ENCODE data around the gene MACROD2. TPM values are rescaled to one million over a fixed set of nuclear protein-coding genes. Genes with fewer than 3 reads are reported as not detected.

Gene MACROD2
- total and polyA plus RNA-seq, 2 experiments from 2014 or later = 2.8 to 4.3 TPM

DNA sequence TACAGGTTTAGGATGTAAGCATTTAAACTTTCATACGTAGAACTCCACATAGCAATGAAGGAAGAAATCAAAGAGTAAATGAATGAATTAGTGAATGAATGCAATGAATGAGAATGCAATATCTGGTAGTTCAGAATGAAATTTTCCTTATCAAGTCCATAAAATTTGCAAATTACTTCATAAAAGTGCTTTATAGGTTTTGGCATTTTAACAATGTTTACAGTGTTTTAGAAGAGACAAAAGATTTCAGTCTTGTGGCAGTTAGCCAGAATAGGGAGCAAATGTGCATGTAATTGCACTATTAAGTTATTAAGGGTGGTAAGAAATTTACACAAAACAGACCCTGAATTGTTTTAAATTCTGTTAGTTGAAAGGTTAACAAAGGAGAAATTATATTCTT is 1081.5 kb downstream of the MACROD2 start:
- no peak overlapping the region for H2AFZ ChIP-seq
- Mint-ChIP-seq H3K27ac (no peak overlapping the region), H3K4me1 (peaks cover 18% of the 10 kb centered on the region), H3K9me3 (no peaks in the 10 kb centered on the region), H3K36me3 (ENCODE audit: low read depth) (no peaks in the 10 kb centered on the region), H3K27me3 (ENCODE audit: insufficient read depth, low read depth, poor library complexity) (peaks cover 2% of the 10 kb centered on the region), H3K4me3 (no peak overlapping the region)
- no peaks in the 10 kb centered on the region for H3K36me3 ChIP-seq (ENCODE audit: insufficient read depth)
- H3K27ac ChIP-seq (ENCODE audit: low read depth) = no peak overlapping the region
- peaks cover 11% of the 10 kb centered on the region; the same call in 1 of the 2 replicates for H3K4me1 ChIP-seq (ENCODE audit: insufficient read depth)
- H4K20me1 ChIP-seq (replicated peaks; ENCODE audit: insufficient read depth) = no peaks in the 10 kb centered on the region
- H3K4me3 ChIP-seq = no peak overlapping the region
- TF ChIP-seq STAT1 (IDR thresholded peaks at IDR 0.05; ENCODE audit: unreplicated experiment) (no peak), JUNB (IDR thresholded peaks at IDR 0.05; ENCODE audit: unreplicated experiment) (no peak), ZNF114 (CRISPR knock-in tag; IDR thresholded peaks at IDR 0.05) (no peak), ZNF331 (CRISPR knock-in tag; IDR thresholded peaks at IDR 0.05; ENCODE audit: low read depth) (no peak), EZH2phosphoT487 (IDR thresholded peaks at IDR 0.05; ENCODE audit: unreplicated experiment) (no peak), POLR2AphosphoS5 (IDR thresholded peaks at IDR 0.05; ENCODE audit: low read depth) (no peak), NANOG (IDR thresholded peaks at IDR 0.05; ENCODE audit: borderline replicate concordance) (no peak), CREB1 (CRISPR knock-in tag; IDR thresholded peaks at IDR 0.05; ENCODE audit: low read depth) (no peak), EZH2 (IDR thresholded peaks at IDR 0.05; ENCODE audit: low read depth, unreplicated experiment) (no peak)
- TF ChIP-seq, protein P1, sequence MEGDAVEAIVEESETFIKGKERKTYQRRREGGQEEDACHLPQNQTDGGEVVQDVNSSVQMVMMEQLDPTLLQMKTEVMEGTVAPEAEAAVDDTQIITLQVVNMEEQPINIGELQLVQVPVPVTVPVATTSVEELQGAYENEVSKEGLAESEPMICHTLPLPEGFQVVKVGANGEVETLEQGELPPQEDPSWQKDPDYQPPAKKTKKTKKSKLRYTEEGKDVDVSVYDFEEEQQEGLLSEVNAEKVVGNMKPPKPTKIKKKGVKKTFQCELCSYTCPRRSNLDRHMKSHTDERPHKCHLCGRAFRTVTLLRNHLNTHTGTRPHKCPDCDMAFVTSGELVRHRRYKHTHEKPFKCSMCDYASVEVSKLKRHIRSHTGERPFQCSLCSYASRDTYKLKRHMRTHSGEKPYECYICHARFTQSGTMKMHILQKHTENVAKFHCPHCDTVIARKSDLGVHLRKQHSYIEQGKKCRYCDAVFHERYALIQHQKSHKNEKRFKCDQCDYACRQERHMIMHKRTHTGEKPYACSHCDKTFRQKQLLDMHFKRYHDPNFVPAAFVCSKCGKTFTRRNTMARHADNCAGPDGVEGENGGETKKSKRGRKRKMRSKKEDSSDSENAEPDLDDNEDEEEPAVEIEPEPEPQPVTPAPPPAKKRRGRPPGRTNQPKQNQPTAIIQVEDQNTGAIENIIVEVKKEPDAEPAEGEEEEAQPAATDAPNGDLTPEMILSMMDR (conservative IDR thresholded peaks at IDR 0.05; ENCODE audit: low read depth in 2 of 2) = no peak
- TF ChIP-seq, protein P2, sequence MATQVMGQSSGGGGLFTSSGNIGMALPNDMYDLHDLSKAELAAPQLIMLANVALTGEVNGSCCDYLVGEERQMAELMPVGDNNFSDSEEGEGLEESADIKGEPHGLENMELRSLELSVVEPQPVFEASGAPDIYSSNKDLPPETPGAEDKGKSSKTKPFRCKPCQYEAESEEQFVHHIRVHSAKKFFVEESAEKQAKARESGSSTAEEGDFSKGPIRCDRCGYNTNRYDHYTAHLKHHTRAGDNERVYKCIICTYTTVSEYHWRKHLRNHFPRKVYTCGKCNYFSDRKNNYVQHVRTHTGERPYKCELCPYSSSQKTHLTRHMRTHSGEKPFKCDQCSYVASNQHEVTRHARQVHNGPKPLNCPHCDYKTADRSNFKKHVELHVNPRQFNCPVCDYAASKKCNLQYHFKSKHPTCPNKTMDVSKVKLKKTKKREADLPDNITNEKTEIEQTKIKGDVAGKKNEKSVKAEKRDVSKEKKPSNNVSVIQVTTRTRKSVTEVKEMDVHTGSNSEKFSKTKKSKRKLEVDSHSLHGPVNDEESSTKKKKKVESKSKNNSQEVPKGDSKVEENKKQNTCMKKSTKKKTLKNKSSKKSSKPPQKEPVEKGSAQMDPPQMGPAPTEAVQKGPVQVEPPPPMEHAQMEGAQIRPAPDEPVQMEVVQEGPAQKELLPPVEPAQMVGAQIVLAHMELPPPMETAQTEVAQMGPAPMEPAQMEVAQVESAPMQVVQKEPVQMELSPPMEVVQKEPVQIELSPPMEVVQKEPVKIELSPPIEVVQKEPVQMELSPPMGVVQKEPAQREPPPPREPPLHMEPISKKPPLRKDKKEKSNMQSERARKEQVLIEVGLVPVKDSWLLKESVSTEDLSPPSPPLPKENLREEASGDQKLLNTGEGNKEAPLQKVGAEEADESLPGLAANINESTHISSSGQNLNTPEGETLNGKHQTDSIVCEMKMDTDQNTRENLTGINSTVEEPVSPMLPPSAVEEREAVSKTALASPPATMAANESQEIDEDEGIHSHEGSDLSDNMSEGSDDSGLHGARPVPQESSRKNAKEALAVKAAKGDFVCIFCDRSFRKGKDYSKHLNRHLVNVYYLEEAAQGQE (IDR thresholded peaks at IDR 0.05; ENCODE audit: unreplicated experiment) = no peak
- DNase-seq (ENCODE audit: low spot score) = no peak
- no peaks in the 10 kb centered on the region for H3K79me2 ChIP-seq (replicated peaks; ENCODE audit: insufficient read depth)
- no peak for ATAC-seq
- no peaks in the 10 kb centered on the region for H3F3A ChIP-seq (replicated peaks; ENCODE audit: low read depth)
- no peak overlapping the region for H3K4me2 ChIP-seq
- no peaks in the 10 kb centered on the region for H3K27me3 ChIP-seq (ENCODE audit: insufficient read depth)
- H3K9me2 ChIP-seq (ENCODE audit: insufficient read depth) = peaks cover 9% of the 10 kb centered on the region

DNA sequence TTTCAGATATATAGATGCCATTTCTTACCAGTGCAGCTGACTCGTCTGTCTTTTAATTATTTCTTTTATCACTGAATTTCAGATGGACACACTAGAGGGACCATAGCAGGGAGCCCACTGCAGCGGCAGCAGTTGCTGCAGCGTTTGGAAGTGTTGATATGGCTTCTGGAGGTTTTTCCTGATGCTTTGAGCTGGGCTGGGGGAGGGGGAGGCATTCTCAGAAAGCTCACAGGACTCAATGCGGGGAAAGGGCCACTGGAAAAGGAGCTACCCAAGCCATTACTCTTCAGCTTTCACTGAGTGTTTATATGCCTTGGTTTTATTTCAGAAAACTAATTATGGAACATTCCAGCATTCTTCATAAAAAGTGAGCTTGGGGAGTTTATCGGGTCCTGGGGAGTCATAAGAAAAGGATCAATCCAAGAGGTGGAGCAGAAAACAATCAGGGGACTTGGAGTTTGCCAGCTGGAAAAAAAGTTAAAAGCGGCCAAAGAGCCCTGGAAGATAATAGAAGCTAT is 1082.5 kb downstream of the MACROD2 start:
- Histone ChIP-seq H3K27ac (ENCODE audit: low read depth) (no peak overlapping the region), H3K36me3 (ENCODE audit: insufficient read depth) (no peaks in the 10 kb centered on the region), H4K20me1 (replicated peaks; ENCODE audit: insufficient read depth) (no peaks in the 10 kb centered on the region), H3K4me2 (no peak overlapping the region), H2AFZ (peak overlapping the region; percentile 77), H3K27me3 (ENCODE audit: insufficient read depth) (no peaks in the 10 kb centered on the region), H3F3A (replicated peaks; ENCODE audit: low read depth) (no peaks in the 10 kb centered on the region), H3K9me2 (ENCODE audit: insufficient read depth) (peaks cover 9% of the 10 kb centered on the region), H3K4me1 (ENCODE audit: insufficient read depth) (peaks cover 11% of the 10 kb centered on the region; the same call in 1 of the 2 replicates), H3K4me3 (no peak overlapping the region), H3K79me2 (replicated peaks; ENCODE audit: insufficient read depth) (no peaks in the 10 kb centered on the region)
- Mint-ChIP-seq H3K4me1 (peaks cover 18% of the 10 kb centered on the region), H3K27me3 (ENCODE audit: insufficient read depth, low read depth, poor library complexity) (peaks cover 2% of the 10 kb centered on the region), H3K4me3 (no peak overlapping the region), H3K9me3 (no peaks in the 10 kb centered on the region), H3K36me3 (ENCODE audit: low read depth) (no peaks in the 10 kb centered on the region), H3K27ac (peak overlapping the region; percentile 60)
- peak; percentile 38 for DNase-seq (ENCODE audit: low spot score)
- ATAC-seq = peak; percentile 74
- TF ChIP-seq EZH2phosphoT487 (IDR thresholded peaks at IDR 0.05; ENCODE audit: unreplicated experiment) = no peak
- TF ChIP-seq EZH2 (IDR thresholded peaks at IDR 0.05; ENCODE audit: low read depth, unreplicated experiment) = no peak
- TF ChIP-seq, protein P2 (IDR thresholded peaks at IDR 0.05; ENCODE audit: unreplicated experiment) = no peak
- no peak for TF ChIP-seq POLR2AphosphoS5 (IDR thresholded peaks at IDR 0.05; ENCODE audit: low read depth)
- TF ChIP-seq, protein P1 (conservative IDR thresholded peaks at IDR 0.05; ENCODE audit: low read depth in 2 of 2) = no peak
- TF ChIP-seq CREB1 (CRISPR knock-in tag; IDR thresholded peaks at IDR 0.05; ENCODE audit: low read depth) = no peak
- no peak for TF ChIP-seq JUNB (IDR thresholded peaks at IDR 0.05; ENCODE audit: unreplicated experiment)

All from GM23338 (cell line).